Fibroblast of skin of right quadriceps (primary cell): ENCODE measurements around the gene ZBTB38.

Experiments used
- DNase-seq: peaks from one replicate; pipeline ENCODE4 v3.0.0-alpha.2; 2013

Gene ZBTB38

DNA sequence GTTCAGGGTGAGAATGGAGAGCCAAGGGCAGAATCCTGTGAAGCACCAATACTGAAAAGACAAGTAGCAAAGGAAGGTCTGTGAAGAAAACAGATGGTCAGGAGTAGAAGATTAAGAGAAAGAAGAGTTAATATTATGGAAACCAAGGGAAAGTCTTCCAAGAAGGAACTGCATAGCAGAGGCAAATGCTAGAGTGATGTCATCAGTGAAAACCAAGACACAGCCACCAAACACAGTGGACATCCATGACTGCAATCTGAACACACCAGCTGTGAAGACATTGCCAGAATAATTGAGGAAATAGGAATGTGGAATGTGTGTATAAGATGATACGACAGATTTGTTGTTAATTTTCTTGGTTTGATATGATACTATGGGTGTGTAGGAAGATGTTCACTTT lies 26.8 kb upstream of the ZBTB38 start:
- no peak for DNase-seq

DNA sequence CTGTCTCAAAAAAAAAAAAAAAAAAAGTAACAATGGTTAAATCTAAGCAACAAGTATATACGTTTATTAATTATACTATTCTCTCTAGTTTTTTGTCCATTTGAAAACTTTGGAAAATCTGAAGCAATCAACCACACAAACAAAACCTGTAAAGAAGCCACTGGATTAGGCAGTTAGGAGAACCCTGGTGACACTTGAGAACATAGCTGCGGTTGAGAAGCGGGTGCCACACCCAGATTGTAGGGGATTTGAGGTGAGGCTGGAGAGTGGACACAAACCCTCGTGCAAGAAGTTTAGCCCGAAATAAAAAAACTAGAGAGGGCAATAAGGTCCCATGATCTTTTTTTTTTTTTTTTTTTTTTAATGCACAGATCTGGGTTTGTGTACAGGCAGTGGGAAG lies 25.9 kb upstream of the ZBTB38 start:
- no peak for DNase-seq

GRCh38 chr3:141343077-141343476 lies 25.2 kb upstream of the ZBTB38 start:
- DNase-seq: no peak

DNA sequence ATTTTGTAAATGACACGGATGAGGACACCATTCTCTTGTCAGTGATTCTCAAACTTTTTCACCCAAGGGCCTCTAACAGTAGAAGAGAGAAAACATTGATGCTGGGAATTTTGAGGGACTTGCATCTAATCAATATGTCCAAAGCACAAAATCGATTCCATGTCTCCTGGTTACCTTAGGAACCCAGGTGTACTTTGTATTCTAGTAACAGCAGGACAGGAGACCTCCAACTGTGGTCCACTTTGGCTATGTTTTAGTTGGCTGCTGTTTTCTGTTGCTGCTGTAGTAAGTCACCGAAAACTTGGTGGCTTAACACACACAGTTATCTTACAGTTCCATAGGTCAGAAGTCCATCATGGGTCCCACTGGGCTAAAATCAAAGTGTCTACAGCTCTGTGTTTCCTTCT lies 24.4 kb upstream of the ZBTB38 start:
- DNase-seq: no peak

GRCh38 chr3:141345528-141345927 lies 22.8 kb upstream of the ZBTB38 start:
- DNase-seq: no peak

GRCh38 chr3:141346007-141346406 lies 22.3 kb upstream of the ZBTB38 start:
- DNase-seq: no peak

DNA sequence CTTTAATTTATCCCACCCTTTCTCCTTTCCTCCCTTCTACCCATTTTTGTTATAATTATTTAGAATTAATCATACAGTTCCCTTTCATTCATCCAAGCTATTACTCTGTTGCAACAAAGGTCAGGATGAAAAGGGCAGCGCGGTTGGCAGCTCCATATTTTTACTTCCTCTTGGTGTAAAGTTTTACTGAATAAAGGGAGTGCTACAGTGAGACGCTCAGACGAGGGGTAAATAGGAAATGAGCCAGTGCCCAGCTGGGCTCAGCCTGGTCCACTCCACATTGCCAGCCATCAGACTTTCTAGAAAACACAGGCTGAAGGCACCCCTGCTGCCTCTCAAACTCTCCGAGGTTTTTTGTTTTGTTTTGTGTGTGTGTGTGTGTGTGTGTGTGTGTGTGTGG lies 21.9 kb upstream of the ZBTB38 start:
- DNase-seq: no peak

GRCh38 chr3:141346839-141347238 lies 21.5 kb upstream of the ZBTB38 start:
- DNase-seq: no peak

- no peak for DNase-seq
Measured at GRCh38 chr3:141348837-141349236, 19.5 kb upstream of the ZBTB38 start.

GRCh38 chr3:141349711-141350110 lies 18.6 kb upstream of the ZBTB38 start:
- no peak for DNase-seq

GRCh38 chr3:141350666-141351065 lies 17.6 kb upstream of the ZBTB38 start:
- DNase-seq: no peak

GRCh38 chr3:141352262-141352984 lies 15.9 kb upstream of the ZBTB38 start:
- no peak for DNase-seq

DNA sequence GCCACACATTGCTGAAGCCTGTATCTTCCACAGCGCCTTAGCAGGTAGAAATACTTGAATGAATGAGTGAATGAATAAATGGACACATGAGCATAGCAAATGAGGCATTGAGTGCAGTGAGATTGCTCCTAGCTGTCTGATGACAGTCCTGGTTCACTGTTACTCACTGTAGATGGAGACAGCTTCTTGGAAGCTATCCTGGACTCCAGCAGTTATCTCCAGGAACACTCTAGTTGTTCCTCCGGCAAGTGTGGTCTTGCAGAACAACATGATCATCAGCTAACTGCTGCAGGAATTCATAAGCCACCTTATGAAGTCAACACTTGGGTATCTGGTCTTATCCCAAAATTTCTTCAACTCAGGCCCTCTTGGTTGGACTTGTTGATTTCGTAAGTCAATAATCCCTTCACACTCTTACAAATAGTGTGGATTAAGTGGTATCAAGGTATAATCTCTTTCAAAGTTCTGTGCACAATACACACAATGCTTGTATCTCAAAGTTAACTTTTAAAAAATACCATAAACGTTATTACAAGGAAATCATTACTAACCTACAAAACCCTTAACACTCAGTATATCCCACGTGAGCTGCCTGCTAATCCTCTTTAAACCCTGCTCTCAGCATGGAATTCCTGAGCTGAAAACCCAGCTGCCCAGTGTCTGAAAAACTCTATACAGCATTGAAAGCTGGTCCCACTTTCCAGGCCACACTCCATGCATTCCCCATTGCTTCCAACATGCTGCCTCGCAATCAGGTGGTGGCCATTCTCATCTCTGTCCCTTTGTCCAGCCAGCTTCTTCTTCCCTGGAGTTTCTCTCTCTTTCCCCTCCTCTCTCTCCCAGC lies 14.4 kb upstream of the ZBTB38 start:
- DNase-seq: no peak

DNA sequence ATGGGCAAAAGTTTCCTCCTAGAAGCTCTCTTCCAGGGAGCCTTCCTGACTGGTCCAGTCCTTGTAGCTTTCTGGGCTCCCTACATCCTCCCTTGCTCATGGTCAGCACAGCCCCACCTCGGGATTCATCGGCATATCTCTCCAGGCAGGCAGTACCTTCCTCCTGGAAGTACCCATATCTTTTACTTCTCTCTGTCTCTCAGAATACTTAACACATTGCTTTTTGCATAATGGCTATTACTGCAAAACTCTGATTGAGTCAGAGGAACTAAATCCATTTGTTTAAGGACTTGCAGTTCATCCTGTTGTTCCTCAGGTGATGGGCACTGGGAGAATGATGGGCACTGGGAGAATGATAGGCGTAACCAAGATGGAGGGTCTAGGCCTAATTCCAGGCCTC lies 13.8 kb upstream of the ZBTB38 start:
- no peak for DNase-seq

- no peak for DNase-seq
Measured at GRCh38 chr3:141355242-141355641, 13.1 kb upstream of the ZBTB38 start.

- no peak for DNase-seq
Measured at GRCh38 chr3:141356046-141356445, 12.3 kb upstream of the ZBTB38 start.

- DNase-seq: peak; percentile 89
Measured at GRCh38 chr3:141360888-141361598, 7.3 kb upstream of the ZBTB38 start.

- no peak for DNase-seq
Measured at GRCh38 chr3:141362736-141363135, 5.6 kb upstream of the ZBTB38 start.

DNA sequence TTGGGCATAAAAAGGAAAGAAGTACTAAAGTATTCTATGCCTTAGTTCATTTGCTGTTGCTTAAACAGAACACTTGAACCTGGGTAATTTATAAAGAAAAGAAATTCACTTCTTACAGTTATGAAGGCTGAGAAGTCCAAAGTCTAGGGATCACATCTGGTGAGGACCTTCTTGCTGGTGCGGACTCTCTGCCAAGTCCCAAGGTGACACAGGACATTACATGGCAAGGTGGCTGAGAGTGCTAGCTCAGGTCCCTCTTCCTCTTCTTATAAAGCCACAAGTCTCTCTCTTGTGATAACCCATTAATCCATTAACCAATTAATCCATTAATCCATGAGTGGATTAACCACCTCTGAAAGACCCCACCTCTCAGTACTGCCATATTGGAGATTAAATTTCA lies 3.1 kb upstream of the ZBTB38 start:
- DNase-seq: no peak

- peak; percentile 93 for DNase-seq
Measured at GRCh38 chr3:141366285-141367037, 1.8 kb upstream of the ZBTB38 start.

- peak; percentile 99 for DNase-seq
Measured at GRCh38 chr3:141367038-141367730, 1.1 kb upstream of the ZBTB38 start.
